SK-N-SH (cell line): Measurements from ENCODE around the gene POLR3B. TPM values are rescaled to one million over a fixed set of nuclear protein-coding genes. Genes with fewer than 3 reads are reported as not detected.

Experiments used
- CTCF ChIA-PET: fragments of 300-600, 350-600 bp; formaldehyde crosslinking; extraction: SDS; loops from one replicate; lab custom pipeline; 2021; lab: Yijun Ruan, JAX
- POLR2A ChIA-PET: fragments of 350-600 bp; sonication (Branson Sonifier 250); formaldehyde crosslinking; extraction: SDS; loops from one replicate; lab custom pipeline; 2020; ENCODE audit warnings: antibody characterized with exemption, inconsistent platforms; lab: Yijun Ruan, JAX
- DNase-seq: peaks from one replicate; pipeline ENCODE4 v3.0.0; 2012
- H2AFZ ChIP-seq: fragments of 200-600 bp; sonication (generic); 2 replicates; pipeline ENCODE4 v1.8.1; 2016; ENCODE audit warnings: antibody characterized with exemption, mild to moderate bottlenecking, low read depth
- H3F3A ChIP-seq: fragments of 200-600 bp; sonication (generic); replicated peaks from 2 replicates; pipeline ENCODE3; 2016; ENCODE audit warnings: antibody characterized with exemption, mild to moderate bottlenecking; ENCODE audit not compliant: insufficient read depth
- H3K27ac ChIP-seq, 2 experiments: fragments of 200-500 bp in 1 of 2; fragments of 200-600 bp in 1 of 2; sonication (Bioruptor generic) in 1 of 2; sonication (generic), shearing (Covaris generic) in 1 of 2; 2 replicates each; pipeline versions ENCODE4 v1.5.1 to v1.6.1; 2014 to 2016; ENCODE audit warnings: low read depth in 2 of 2, inconsistent platforms in 1 of 2, low read length in 1 of 2, mild to moderate bottlenecking in 1 of 2, mixed read lengths in 1 of 2
- H3K27me3 ChIP-seq: fragments of 200-600 bp; sonication (generic), shearing (Covaris generic); 2 replicates; pipeline ENCODE4 v1.6.1; 2016; ENCODE audit warnings: mixed run types; ENCODE audit not compliant: insufficient read depth
- H3K36me3 ChIP-seq, 2 experiments: fragments of 200-500 bp in 1 of 2; fragments of 200-600 bp in 1 of 2; sonication (Bioruptor generic) in 1 of 2; sonication (generic) in 1 of 2; replicated peaks in 1 of 2; 2 replicates each; pipeline versions ENCODE3 to v1.5.1; 2014 to 2016; ENCODE audit warnings: low read length in 1 of 2, mild to moderate bottlenecking in 1 of 2; ENCODE audit not compliant: insufficient read depth in 2 of 2, control insufficient read depth in 1 of 2
- H3K4me1 ChIP-seq, 2 experiments: fragments of 200-500 bp in 1 of 2; fragments of 200-600 bp in 1 of 2; sonication (Bioruptor generic) in 1 of 2; sonication (generic), shearing (Covaris generic) in 1 of 2; 2 replicates each; pipeline versions ENCODE4 v1.5.1 to v1.6.1; 2014 to 2016; ENCODE audit warnings: low read depth in 1 of 2, low read length in 1 of 2, mixed run types in 1 of 2; ENCODE audit not compliant: insufficient read depth in 2 of 2, control insufficient read depth in 1 of 2
- H3K4me2 ChIP-seq: fragments of 200-600 bp; sonication (generic), shearing (Covaris generic); 2 replicates; pipeline ENCODE4 v1.6.1; 2017; ENCODE audit warnings: mixed run types
- H3K4me3 ChIP-seq, 2 experiments: fragments of 200-500 bp in 1 of 2; fragments of 200-600 bp in 1 of 2; sonication (Bioruptor generic) in 1 of 2; sonication (generic), shearing (Covaris generic) in 1 of 2; 2 replicates each; pipeline versions ENCODE4 v1.5.1 to v1.8.1; 2014 to 2016; ENCODE audit warnings: low read depth in 2 of 2, inconsistent platforms in 1 of 2, low read length in 1 of 2, mild to moderate bottlenecking in 1 of 2, mixed read lengths in 1 of 2, moderate library complexity in 1 of 2
- H3K79me2 ChIP-seq: fragments of 200-600 bp; sonication (generic); 2 replicates; pipeline ENCODE4 v1.8.1; 2017; ENCODE audit warnings: mild to moderate bottlenecking; ENCODE audit not compliant: insufficient read depth
- H3K9ac ChIP-seq: fragments of 200-600 bp; sonication (generic); 2 replicates; pipeline ENCODE4 v1.6.1; 2017; ENCODE audit warnings: mixed run types
- H3K9me2 ChIP-seq: fragments of 200-600 bp; sonication (generic); 2 replicates; pipeline ENCODE4 v1.6.1; 2017; ENCODE audit warnings: mixed run types
- H3K9me3 ChIP-seq: fragments of 200-600 bp; sonication (generic); 2 replicates; pipeline ENCODE4 v1.6.1; 2017; ENCODE audit warnings: mixed run types, mild to moderate bottlenecking, moderate library complexity
- H4K20me1 ChIP-seq: fragments of 200-600 bp; sonication (generic); 2 replicates; pipeline ENCODE4 v1.6.1; 2017; ENCODE audit warnings: mild to moderate bottlenecking, mixed run types; ENCODE audit not compliant: insufficient read depth
- CHD2 ChIP-seq: fragments of 150-350 bp; IDR thresholded peaks from 2 replicates; pipeline ENCODE4 v1.6.1; 2018; ENCODE audit warnings: low read length; ENCODE audit not compliant: partially characterized antibody
- ELF1 ChIP-seq: IDR thresholded peaks from 2 replicates; pipeline ENCODE4 v1.4.0; 2012
- EP300 ChIP-seq, 2 experiments: IDR thresholded peaks; 2 replicates each; pipeline versions ENCODE4 v1.4.0 to v1.6.1; 2012; ENCODE audit warnings: borderline replicate concordance in 1 of 2, low read depth in 1 of 2, low read length in 1 of 2
- EZH2phosphoT487 ChIP-seq: fragments of 200-600 bp; sonication (generic); IDR thresholded peaks from 2 replicates; pipeline ENCODE4 v1.6.1; 2017; ENCODE audit warnings: low read depth, mixed run types, mild to moderate bottlenecking, antibody characterized with exemption, moderate library complexity, borderline replicate concordance
- FOSL2 ChIP-seq: IDR thresholded peaks from 2 replicates; pipeline ENCODE4 v1.4.0; 2012; ENCODE audit warnings: low read depth, mild to moderate bottlenecking, moderate library complexity, borderline replicate concordance
- IRF3 ChIP-seq: fragments of 150-350 bp; IDR thresholded peaks from 2 replicates; pipeline ENCODE4 v1.6.1; 2016; ENCODE audit warnings: mild to moderate bottlenecking, low read depth, low read length
- JUND ChIP-seq: IDR thresholded peaks from 2 replicates; pipeline ENCODE4 v1.4.0; 2012
- MEF2A ChIP-seq: IDR thresholded peaks from 2 replicates; pipeline ENCODE4 v1.4.0; 2012; ENCODE audit warnings: low read depth, borderline replicate concordance
- POLR2AphosphoS5 ChIP-seq: IDR thresholded peaks from 2 replicates; pipeline ENCODE4 v1.6.1; 2012; ENCODE audit warnings: low read depth, low read length
- RAD21 ChIP-seq: IDR thresholded peaks from 2 replicates; pipeline ENCODE4 v1.6.1; 2012; ENCODE audit warnings: mild to moderate bottlenecking, low read length
- RXRA ChIP-seq: IDR thresholded peaks from 2 replicates; pipeline ENCODE4 v1.4.0; 2012; ENCODE audit warnings: low read depth, mild to moderate bottlenecking, borderline replicate concordance
- SMC3 ChIP-seq: IDR thresholded peaks from 2 replicates; pipeline ENCODE4 v1.6.1; 2012; ENCODE audit warnings: low read depth, low read length, improper control_type of control experiment
- TEAD4 ChIP-seq: IDR thresholded peaks from 2 replicates; pipeline ENCODE4 v1.4.0; 2012; ENCODE audit warnings: mild to moderate bottlenecking, borderline replicate concordance; ENCODE audit not compliant: insufficient read depth
- USF2 ChIP-seq: fragments of 150-350 bp; IDR thresholded peaks from 2 replicates; pipeline ENCODE4 v1.6.1; 2017; ENCODE audit warnings: antibody characterized with exemption, low read length, low read depth, borderline replicate concordance
- YY1 ChIP-seq: IDR thresholded peaks from 2 replicates; pipeline ENCODE4 v1.4.0; 2012; ENCODE audit warnings: low read depth, mild to moderate bottlenecking
- ZBTB33 ChIP-seq: IDR thresholded peaks from 2 replicates; pipeline ENCODE4 v1.4.0; 2012; ENCODE audit warnings: low read depth, borderline replicate concordance
- WGBS: methylation state at CpG from one replicate; pipeline ENCODE4 v1.1.6; 2017; ENCODE audit warnings: low lambda C conversion rate; 5-methylcytosine and 5-hydroxymethylcytosine counted together
- polyA plus RNA-seq, 3 experiments: library from polyadenylated mRNA; depleted of rRNA; stranded (reverse); fragments of >200 nt; gene quantifications; 2 replicates each; pipeline ENCODE4 v1.2.3, GENCODE V29; 2012
- TF ChIP-seq, protein P1 (sequence below): IDR thresholded peaks from 2 replicates; pipeline ENCODE4 v1.6.1; 2012; ENCODE audit warnings: mild to moderate bottlenecking, low read depth, low read length, moderate library complexity
- TF ChIP-seq, protein P2 (sequence below): IDR thresholded peaks from 2 replicates; pipeline ENCODE4; 2012

The POLR3B gene
- polyA plus RNA-seq, 1 of the 3 experiments (the other 2 are of a cell fraction): 3.3 TPM

- Histone ChIP-seq H3K36me3 (no peaks in the 10 kb centered on the region), H3F3A (no peaks in the 10 kb centered on the region), H2AFZ (no peak overlapping the region), H3K9me2 (no peaks in the 10 kb centered on the region), H3K4me2 (no peak overlapping the region), H3K27ac (no peak overlapping the region), H3K4me1 (no peaks in the 10 kb centered on the region), H3K9me3 (no peaks in the 10 kb centered on the region), H3K4me3 (no peak overlapping the region), H3K27me3 (no peaks in the 10 kb centered on the region), H4K20me1 (no peaks in the 10 kb centered on the region), H3K9ac (no peak overlapping the region), H3K79me2 (no peaks in the 10 kb centered on the region)
- CTCF ChIA-PET: interaction anchor here (1.5 kb wide), 1 partner anchor 12 kb away, joined by 3 read pairs; no protein-coding TSS in a partner anchor
- TF ChIP-seq FOSL2: no peak
- no peak for TF ChIP-seq MEF2A
- no peak for TF ChIP-seq USF2
- no peak for TF ChIP-seq EP300 (IDR thresholded peaks at IDR 0.05; ENCODE audit: borderline replicate concordance in 1 of 2, low read depth in 1 of 2, low read length in 1 of 2)
- TF ChIP-seq JUND: no peak
- no peak for TF ChIP-seq ELF1
- TF ChIP-seq ZBTB33: no peak
- no peak for TF ChIP-seq POLR2AphosphoS5
- no peak for TF ChIP-seq CHD2
- TF ChIP-seq RXRA: no peak
- TF ChIP-seq, protein P1, sequence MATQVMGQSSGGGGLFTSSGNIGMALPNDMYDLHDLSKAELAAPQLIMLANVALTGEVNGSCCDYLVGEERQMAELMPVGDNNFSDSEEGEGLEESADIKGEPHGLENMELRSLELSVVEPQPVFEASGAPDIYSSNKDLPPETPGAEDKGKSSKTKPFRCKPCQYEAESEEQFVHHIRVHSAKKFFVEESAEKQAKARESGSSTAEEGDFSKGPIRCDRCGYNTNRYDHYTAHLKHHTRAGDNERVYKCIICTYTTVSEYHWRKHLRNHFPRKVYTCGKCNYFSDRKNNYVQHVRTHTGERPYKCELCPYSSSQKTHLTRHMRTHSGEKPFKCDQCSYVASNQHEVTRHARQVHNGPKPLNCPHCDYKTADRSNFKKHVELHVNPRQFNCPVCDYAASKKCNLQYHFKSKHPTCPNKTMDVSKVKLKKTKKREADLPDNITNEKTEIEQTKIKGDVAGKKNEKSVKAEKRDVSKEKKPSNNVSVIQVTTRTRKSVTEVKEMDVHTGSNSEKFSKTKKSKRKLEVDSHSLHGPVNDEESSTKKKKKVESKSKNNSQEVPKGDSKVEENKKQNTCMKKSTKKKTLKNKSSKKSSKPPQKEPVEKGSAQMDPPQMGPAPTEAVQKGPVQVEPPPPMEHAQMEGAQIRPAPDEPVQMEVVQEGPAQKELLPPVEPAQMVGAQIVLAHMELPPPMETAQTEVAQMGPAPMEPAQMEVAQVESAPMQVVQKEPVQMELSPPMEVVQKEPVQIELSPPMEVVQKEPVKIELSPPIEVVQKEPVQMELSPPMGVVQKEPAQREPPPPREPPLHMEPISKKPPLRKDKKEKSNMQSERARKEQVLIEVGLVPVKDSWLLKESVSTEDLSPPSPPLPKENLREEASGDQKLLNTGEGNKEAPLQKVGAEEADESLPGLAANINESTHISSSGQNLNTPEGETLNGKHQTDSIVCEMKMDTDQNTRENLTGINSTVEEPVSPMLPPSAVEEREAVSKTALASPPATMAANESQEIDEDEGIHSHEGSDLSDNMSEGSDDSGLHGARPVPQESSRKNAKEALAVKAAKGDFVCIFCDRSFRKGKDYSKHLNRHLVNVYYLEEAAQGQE: no peak
- no peak for TF ChIP-seq IRF3
- TF ChIP-seq TEAD4: no peak
- TF ChIP-seq, protein P2, sequence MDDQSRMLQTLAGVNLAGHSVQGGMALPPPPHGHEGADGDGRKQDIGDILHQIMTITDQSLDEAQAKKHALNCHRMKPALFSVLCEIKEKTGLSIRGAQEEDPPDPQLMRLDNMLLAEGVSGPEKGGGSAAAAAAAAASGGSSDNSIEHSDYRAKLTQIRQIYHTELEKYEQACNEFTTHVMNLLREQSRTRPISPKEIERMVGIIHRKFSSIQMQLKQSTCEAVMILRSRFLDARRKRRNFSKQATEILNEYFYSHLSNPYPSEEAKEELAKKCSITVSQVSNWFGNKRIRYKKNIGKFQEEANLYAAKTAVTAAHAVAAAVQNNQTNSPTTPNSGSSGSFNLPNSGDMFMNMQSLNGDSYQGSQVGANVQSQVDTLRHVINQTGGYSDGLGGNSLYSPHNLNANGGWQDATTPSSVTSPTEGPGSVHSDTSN: no peak
- no peak for TF ChIP-seq RAD21
- TF ChIP-seq SMC3: no peak
- no peak for TF ChIP-seq YY1
- no peak for TF ChIP-seq EZH2phosphoT487
- POLR2A ChIA-PET: interaction anchor here (0.6 kb wide), 1 partner anchor 24 kb away, joined by 3 read pairs; no protein-coding TSS in a partner anchor
- no peak for DNase-seq
- 97% methylated on average over 5 of the region's 5 CpGs for WGBS
Measured at GRCh38 chr12:106487664-106488063, 130.1 kb downstream of the POLR3B start.
